Mesenchymal stem cell (in vitro differentiated cells and primary cell): Measurements from ENCODE around the gene PADI4.

Source experiments
- DNase-seq: peaks from one replicate; pipeline ENCODE4 v3.0.0-alpha.2; 2013
- H2AFZ ChIP-seq: one replicate; pipeline ENCODE4 v1.6.1; 2013; ENCODE audit warnings: low read depth, mild to moderate bottlenecking, control low read depth, inconsistent platforms, low read length, moderate library complexity
- H2AK5ac ChIP-seq: 2 replicates; pipeline ENCODE4 v1.6.1; 2013; ENCODE audit warnings: low read length, moderate library complexity, mild to moderate bottlenecking, inconsistent platforms; ENCODE audit not compliant: severe bottlenecking
- H2BK120ac ChIP-seq: one replicate; pipeline ENCODE4 v1.6.1; 2013; ENCODE audit warnings: low read depth, mild to moderate bottlenecking, inconsistent platforms, low read length, moderate library complexity
- H2BK12ac ChIP-seq, 2 experiments: one replicate each; pipeline ENCODE4 v1.6.1; 2013; ENCODE audit warnings: inconsistent platforms in 2 of 2, low read length in 2 of 2, mild to moderate bottlenecking in 2 of 2, moderate library complexity in 2 of 2, control low read depth in 1 of 2
- H2BK15ac ChIP-seq: one replicate; pipeline ENCODE4 v1.6.1; 2013; ENCODE audit warnings: mild to moderate bottlenecking, low read depth, inconsistent platforms; ENCODE audit not compliant: poor library complexity, severe bottlenecking
- H2BK5ac ChIP-seq: 2 replicates; pipeline ENCODE4 v1.6.1; 2013; ENCODE audit warnings: low read depth, mild to moderate bottlenecking, low read length, control low read depth, inconsistent platforms; ENCODE audit not compliant: poor library complexity, severe bottlenecking
- H3K14ac ChIP-seq, 2 experiments: one replicate each; pipeline ENCODE4 v1.6.1; 2013; ENCODE audit warnings: inconsistent platforms in 2 of 2, low read length in 2 of 2, control low read depth in 1 of 2, mild to moderate bottlenecking in 1 of 2, moderate library complexity in 1 of 2
- H3K18ac ChIP-seq, 2 experiments: one replicate each; pipeline ENCODE4 v1.6.1; 2013; ENCODE audit warnings: inconsistent platforms in 2 of 2, low read length in 2 of 2, control low read depth in 1 of 2, low read depth in 1 of 2, mild to moderate bottlenecking in 1 of 2
- H3K23ac ChIP-seq, 2 experiments: one replicate each; pipeline ENCODE4 v1.6.1; 2013; ENCODE audit warnings: inconsistent platforms in 2 of 2, low read length in 2 of 2, mild to moderate bottlenecking in 2 of 2, moderate library complexity in 2 of 2, control low read depth in 1 of 2
- H3K27ac ChIP-seq: 2 replicates; pipeline ENCODE4 v1.5.1; 2013; ENCODE audit warnings: mild to moderate bottlenecking, moderate library complexity, low read length, control low read depth, inconsistent platforms; ENCODE audit not compliant: poor library complexity, severe bottlenecking
- H3K27me3 ChIP-seq, 2 experiments: 2 replicates each; pipeline versions ENCODE4 v1.6.1 to v1.7.0; 2013; ENCODE audit warnings: low read length in 2 of 2, mild to moderate bottlenecking in 2 of 2, moderate library complexity in 2 of 2, control low read depth in 1 of 2, inconsistent platforms in 1 of 2; ENCODE audit not compliant: control insufficient read depth in 1 of 2, insufficient read depth in 1 of 2
- H3K36me3 ChIP-seq, 2 experiments: 2 replicates each; pipeline versions ENCODE4 v1.6.1 to v1.7.0; 2013; ENCODE audit warnings: low read length in 2 of 2, control low read depth in 1 of 2, inconsistent platforms in 1 of 2, low read depth in 1 of 2, mild to moderate bottlenecking in 1 of 2; ENCODE audit not compliant: insufficient read depth in 2 of 2, control insufficient read depth in 1 of 2
- H3K4ac ChIP-seq, 2 experiments: one replicate each; pipeline ENCODE4 v1.6.1; 2013; ENCODE audit warnings: inconsistent platforms in 2 of 2, low read length in 2 of 2, mild to moderate bottlenecking in 2 of 2, moderate library complexity in 2 of 2, control low read depth in 1 of 2, low read depth in 1 of 2
- H3K4me1 ChIP-seq: 2 replicates; pipeline ENCODE4 v1.6.1; 2013; ENCODE audit warnings: low read depth, low read length, control low read depth; ENCODE audit not compliant: control insufficient read depth, insufficient read depth
- H3K4me2 ChIP-seq: 2 replicates; pipeline ENCODE4 v1.6.1; 2013; ENCODE audit warnings: low read length, mild to moderate bottlenecking, inconsistent platforms; ENCODE audit not compliant: poor library complexity, severe bottlenecking
- H3K4me3 ChIP-seq, 2 experiments: 2 replicates each; pipeline versions ENCODE4 v1.5.1 to v1.7.0; 2013; ENCODE audit warnings: low read length in 2 of 2, mild to moderate bottlenecking in 2 of 2, control low read depth in 1 of 2, low read depth in 1 of 2; ENCODE audit not compliant: insufficient read depth in 1 of 2
- H3K79me1 ChIP-seq: replicated peaks from 2 replicates; pipeline ENCODE4 v1.6.1; 2013; ENCODE audit warnings: mild to moderate bottlenecking, control low read depth, low read length, inconsistent platforms; ENCODE audit not compliant: poor library complexity, severe bottlenecking
- H3K9ac ChIP-seq: 2 replicates; pipeline ENCODE4 v1.7.0; 2013; ENCODE audit warnings: mild to moderate bottlenecking, low read length, moderate library complexity
- H3K9me3 ChIP-seq: 2 replicates; pipeline ENCODE4 v1.7.0; 2013; ENCODE audit warnings: mild to moderate bottlenecking, low read length; ENCODE audit not compliant: control insufficient read depth
- H4K8ac ChIP-seq: one replicate; pipeline ENCODE4 v1.6.1; 2013; ENCODE audit warnings: inconsistent platforms, mild to moderate bottlenecking, low read length, moderate library complexity
- H4K91ac ChIP-seq: one replicate; pipeline ENCODE4 v1.6.1; 2013; ENCODE audit warnings: mild to moderate bottlenecking, low read length, inconsistent platforms
- WGBS: methylation state at CpG from one replicate; pipeline ENCODE4 v1.1.7; 2013; ENCODE audit warnings: mixed read lengths; 5-methylcytosine and 5-hydroxymethylcytosine counted together

PADI4 gene

DNA sequence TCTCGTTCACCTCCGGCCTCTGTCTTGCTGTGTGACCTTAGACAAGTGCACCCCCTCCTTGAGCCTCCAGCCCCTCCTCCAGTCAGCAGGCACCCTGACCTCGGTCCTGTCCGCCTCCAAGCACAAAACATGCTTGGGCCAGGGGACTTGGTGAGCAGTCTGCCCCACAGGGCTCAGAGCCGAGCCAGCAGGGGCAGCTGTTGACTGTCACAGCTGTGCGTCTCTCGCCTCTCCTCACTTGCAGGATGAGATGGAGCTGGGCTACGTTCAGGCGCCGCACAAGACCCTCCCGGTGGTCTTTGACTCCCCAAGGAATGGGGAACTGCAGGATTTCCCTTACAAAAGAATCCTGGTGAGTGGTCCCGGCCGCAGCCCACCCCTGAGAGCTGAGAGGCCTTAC is 34.9 kb upstream of the PADI4 start:
- Histone ChIP-seq H3K4me2 (no peak overlapping the region), H3K79me1 (no peaks in the 10 kb centered on the region), H2BK15ac (no peak overlapping the region), H2BK5ac (no peak overlapping the region), H3K27ac (no peak overlapping the region), H2BK12ac (no peak overlapping the region), H2AK5ac (no peak overlapping the region), H3K4me3 (no peak overlapping the region), H3K18ac (no peak overlapping the region), H3K36me3 (no peaks in the 10 kb centered on the region), H4K91ac (no peak overlapping the region), H3K23ac (peak overlapping the region in 1 of 2 experiments; percentile 60), H3K4me1 (peaks cover 12% of the 10 kb centered on the region), H2AFZ (no peak overlapping the region), H3K27me3 (peaks cover 0 to 58% of the 10 kb centered on the region in 2 experiments), H2BK120ac (no peak overlapping the region), H3K9ac (no peak overlapping the region), H3K14ac (no peak overlapping the region), H4K8ac (no peak overlapping the region), H3K9me3 (no peaks in the 10 kb centered on the region), H3K4ac (no peak overlapping the region)
- no peak for DNase-seq
- WGBS: 94% methylated on average over 13 of the region's 13 CpGs

DNA sequence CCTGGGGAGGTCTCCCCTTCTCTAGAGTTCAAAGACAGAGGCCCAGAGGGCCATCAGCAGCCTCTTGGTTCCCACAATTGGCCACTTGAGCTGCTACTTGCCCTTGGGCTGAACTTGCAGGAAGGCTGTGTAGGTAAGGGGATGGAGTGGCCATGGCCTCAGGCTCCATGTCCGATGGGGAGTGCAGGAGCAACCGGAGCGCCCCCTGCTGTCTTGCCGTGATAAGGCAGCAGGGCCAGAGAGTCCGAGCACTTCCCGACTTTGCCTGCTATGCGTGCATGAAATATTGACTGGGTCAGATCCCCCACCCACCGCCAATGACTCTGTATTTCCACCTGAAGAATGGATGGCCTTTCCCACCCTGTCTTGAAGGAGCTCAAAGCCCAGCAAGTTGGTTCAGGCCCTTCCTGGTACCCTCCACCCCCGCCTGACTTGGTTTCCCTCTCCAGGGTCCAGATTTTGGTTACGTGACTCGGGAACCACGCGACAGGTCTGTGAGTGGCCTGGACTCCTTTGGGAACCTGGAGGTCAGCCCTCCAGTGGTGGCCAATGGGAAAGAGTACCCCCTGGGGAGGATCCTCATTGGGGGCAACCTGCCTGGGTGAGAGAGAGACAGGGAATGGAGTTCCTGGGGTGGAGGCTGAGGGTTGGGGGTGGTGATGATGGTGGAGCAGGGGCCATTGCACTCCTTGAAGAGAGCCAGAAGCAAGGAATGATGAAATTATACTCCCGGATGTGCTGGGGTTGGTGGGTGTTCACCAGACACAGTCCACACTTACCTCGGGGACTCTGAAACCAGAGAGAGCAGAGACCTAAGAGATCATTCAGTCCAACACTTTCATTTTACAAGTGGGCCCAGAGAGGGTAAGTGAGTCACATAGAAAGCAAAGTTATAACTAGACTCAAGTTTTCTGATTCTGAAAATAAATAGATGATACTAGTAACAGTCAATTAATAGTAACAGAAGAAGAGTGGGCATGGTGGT is 33.5 kb upstream of the PADI4 start:
- Histone ChIP-seq H2BK5ac (no peak overlapping the region), H2BK12ac (no peak overlapping the region), H3K14ac (peak overlapping the region in 1 of 2 experiments; percentile 1), H3K4me2 (no peak overlapping the region), H2BK120ac (no peak overlapping the region), H3K4me1 (peaks cover 12% of the 10 kb centered on the region), H3K9ac (no peak overlapping the region), H3K27me3 (peaks cover 0 to 65% of the 10 kb centered on the region in 2 experiments), H3K9me3 (no peaks in the 10 kb centered on the region), H3K23ac (no peak overlapping the region), H4K8ac (no peak overlapping the region), H3K18ac (no peak overlapping the region), H2BK15ac (no peak overlapping the region), H2AFZ (peak overlapping the region; percentile 57), H3K79me1 (no peaks in the 10 kb centered on the region), H3K36me3 (no peaks in the 10 kb centered on the region), H3K4ac (no peak overlapping the region), H3K4me3 (no peak overlapping the region), H4K91ac (no peak overlapping the region), H2AK5ac (peak overlapping the region; percentile 26), H3K27ac (no peak overlapping the region)
- peak; percentile 52 for DNase-seq
- WGBS: 33% methylated on average over 14 of the region's 15 CpGs

- no peak overlapping the region for H2BK5ac ChIP-seq
Observed at GRCh38 chr1:17276568-17276967, 31.4 kb upstream of the PADI4 start.

DNA sequence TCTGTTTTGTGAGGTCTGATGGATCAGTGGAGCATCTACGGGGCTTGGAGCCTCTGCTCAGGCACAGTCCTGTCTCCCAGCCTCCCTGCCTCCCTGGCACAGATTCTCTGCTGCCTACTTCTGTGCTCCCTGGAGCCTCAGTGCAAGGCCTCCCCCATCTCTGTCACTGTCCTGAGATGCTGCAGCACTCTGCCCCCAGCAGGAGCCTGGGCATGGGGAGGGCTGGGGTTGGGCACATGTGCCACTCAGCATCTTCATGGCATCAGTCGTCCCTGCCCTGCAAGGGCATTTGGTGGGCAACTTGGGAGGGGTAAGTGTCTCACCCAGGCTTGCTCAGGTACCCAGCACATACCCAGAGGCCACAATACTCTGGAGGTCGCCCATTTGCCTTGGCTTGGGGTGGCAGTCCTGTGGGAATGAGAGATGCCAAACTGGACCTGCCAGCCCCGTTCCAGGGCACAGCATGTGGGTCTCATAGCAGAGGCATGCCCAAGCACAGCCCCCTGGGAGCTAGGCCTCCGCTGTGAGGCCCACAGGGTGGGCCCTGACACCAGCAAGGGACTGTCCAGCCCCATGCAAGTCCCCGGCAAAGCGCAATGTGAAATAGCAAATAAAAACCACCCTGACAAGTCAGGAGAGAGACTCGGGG is 30.4 kb upstream of the PADI4 start:
- Histone ChIP-seq H2BK15ac (no peak overlapping the region), H3K4me3 (no peak overlapping the region), H4K8ac (no peak overlapping the region), H3K23ac (no peak overlapping the region), H3K79me1 (no peaks in the 10 kb centered on the region), H2BK120ac (no peak overlapping the region), H3K18ac (no peak overlapping the region), H3K4me2 (no peak overlapping the region), H3K4me1 (peaks cover 12% of the 10 kb centered on the region), H3K27me3 (peaks cover 0 to 80% of the 10 kb centered on the region in 2 experiments), H2BK5ac (no peak overlapping the region), H3K27ac (no peak overlapping the region), H3K9me3 (no peaks in the 10 kb centered on the region), H3K14ac (no peak overlapping the region), H3K36me3 (no peaks in the 10 kb centered on the region), H2AK5ac (no peak overlapping the region), H3K4ac (no peak overlapping the region), H3K9ac (no peak overlapping the region), H4K91ac (no peak overlapping the region), H2BK12ac (no peak overlapping the region), H2AFZ (no peak overlapping the region)
- WGBS: 75% methylated on average over 7 of the region's 8 CpGs
- no peak for DNase-seq

More at GRCh38 chr1:17276568-17276967, 31.4 kb upstream of the PADI4 start:
- Histone ChIP-seq H3K4me3 (no peak overlapping the region), H3K9me3 (no peaks in the 10 kb centered on the region), H3K4me1 (peaks cover 12% of the 10 kb centered on the region), H3K4me2 (no peak overlapping the region), H3K36me3 (no peaks in the 10 kb centered on the region), H3K27me3 (peaks cover 0 to 72% of the 10 kb centered on the region in 2 experiments), H2AK5ac (no peak overlapping the region), H2BK12ac (no peak overlapping the region), H3K27ac (no peak overlapping the region), H2BK15ac (no peak overlapping the region), H3K4ac (no peak overlapping the region), H3K23ac (no peak overlapping the region), H3K14ac (no peak overlapping the region), H2AFZ (no peak overlapping the region), H4K91ac (no peak overlapping the region), H3K18ac (no peak overlapping the region), H3K9ac (no peak overlapping the region), H4K8ac (no peak overlapping the region), H2BK120ac (no peak overlapping the region), H3K79me1 (no peaks in the 10 kb centered on the region)
- WGBS: 81% methylated on average over 9 of the region's 11 CpGs
- no peak for DNase-seq
